HG02571 (cell line): Measurements from ENCODE around the gene DGKG.

ENCODE experiments used
- ATAC-seq: cut with Tn5 transposase; IDR thresholded peaks from one replicate; pipeline ENCODE4 v1.9.1; 2021; ENCODE audit warnings: mild to moderate bottlenecking, moderate library complexity; ENCODE audit not compliant: unreplicated experiment

DGKG gene

GRCh38 chr3:186247821-186248814, 113.9 kb downstream of the DGKG start:
- ATAC-seq = no peak

GRCh38 chr3:186246941-186247340, 115.1 kb downstream of the DGKG start:
- ATAC-seq = no peak

GRCh38 chr3:186244016-186244415, 118.0 kb downstream of the DGKG start:
- no peak for ATAC-seq

- ATAC-seq = peak; percentile 67
Measured at GRCh38 chr3:186241910-186242821, 119.9 kb downstream of the DGKG start.

GRCh38 chr3:186239321-186239720, 122.7 kb downstream of the DGKG start:
- no peak for ATAC-seq

- no peak for ATAC-seq
Measured at GRCh38 chr3:186237915-186238314, 124.1 kb downstream of the DGKG start.

- no peak for ATAC-seq
Measured at GRCh38 chr3:186236357-186237020, 125.5 kb downstream of the DGKG start.

GRCh38 chr3:186235554-186235953, 126.5 kb downstream of the DGKG start:
- peak; percentile 79 for ATAC-seq

- no peak for ATAC-seq
Measured at GRCh38 chr3:186234152-186234551, 127.9 kb downstream of the DGKG start.

- ATAC-seq = no peak
Measured at GRCh38 chr3:186226482-186226881, 135.6 kb downstream of the DGKG start.

- ATAC-seq = peak; percentile 53
Measured at GRCh38 chr3:186225603-186226002, 136.4 kb downstream of the DGKG start.

- no peak for ATAC-seq
Measured at GRCh38 chr3:186224041-186224610, 137.9 kb downstream of the DGKG start.

- ATAC-seq = no peak
Measured at GRCh38 chr3:186223476-186223875, 138.6 kb downstream of the DGKG start.

GRCh38 chr3:186221760-186222378, 140.2 kb downstream of the DGKG start:
- ATAC-seq = no peak

GRCh38 chr3:186220911-186221645, 141.0 kb downstream of the DGKG start:
- ATAC-seq = no peak

- ATAC-seq = no peak
Measured at GRCh38 chr3:186220365-186220764, 141.7 kb downstream of the DGKG start.

GRCh38 chr3:186219211-186219638, 142.8 kb downstream of the DGKG start:
- ATAC-seq = no peak

- ATAC-seq = no peak
Measured at GRCh38 chr3:186218421-186218820, 143.6 kb downstream of the DGKG start.

- peak; percentile 73 for ATAC-seq
Measured at GRCh38 chr3:186217820-186218164, 144.2 kb downstream of the DGKG start.
